Glutamatergic neuron (in vitro differentiated cells): ENCODE measurements around the gene RPEL1. TPM values are rescaled to one million over a fixed set of nuclear protein-coding genes. Genes with fewer than 3 reads are reported as not detected.
"Not testable (repeated sequence)": the region's sequence is repeated elsewhere in the genome, so short reads cannot be mapped to it uniquely, and the experiment has no call there.

Experiments
- DNase-seq: peaks from one replicate; pipeline ENCODE4 v3.0.0; 2022
- H3K27ac Mint-ChIP-seq: one replicate; pipeline ENCODE4 v1.8.0; 2020; ENCODE audit warnings: mild to moderate bottlenecking, mixed read lengths, inconsistent platforms; ENCODE audit not compliant: unreplicated experiment
- H3K27me3 Mint-ChIP-seq: one replicate; pipeline ENCODE4 v1.8.0; 2020; ENCODE audit warnings: mild to moderate bottlenecking, moderate library complexity, mixed read lengths, inconsistent platforms; ENCODE audit not compliant: unreplicated experiment
- H3K36me3 Mint-ChIP-seq: one replicate; pipeline ENCODE4 v1.8.0; 2020; ENCODE audit warnings: mild to moderate bottlenecking, mixed read lengths, inconsistent platforms; ENCODE audit not compliant: unreplicated experiment
- H3K4me1 Mint-ChIP-seq: one replicate; pipeline ENCODE4 v1.8.0; 2020; ENCODE audit warnings: mild to moderate bottlenecking, low read depth, mixed read lengths, inconsistent platforms; ENCODE audit not compliant: unreplicated experiment
- H3K4me3 Mint-ChIP-seq: one replicate; pipeline ENCODE4 v1.8.0; 2020; ENCODE audit warnings: mild to moderate bottlenecking, mixed read lengths, inconsistent platforms; ENCODE audit not compliant: unreplicated experiment
- H3K9me3 Mint-ChIP-seq: one replicate; pipeline ENCODE4 v1.8.0; 2020; ENCODE audit warnings: mild to moderate bottlenecking, moderate library complexity, mixed read lengths, inconsistent platforms; ENCODE audit not compliant: unreplicated experiment
- total RNA-seq: library from RNA; stranded (reverse); fragmentation: NEBNext Ultra II Directional; extraction: Animal tissue kit (Norgen Biotek cat#: 25700); gene quantifications from one replicate; pipeline ENCODE4 v1.2.1, GENCODE V29; 2021; ENCODE audit not compliant: unreplicated experiment
- TF ChIP-seq, protein P1 (sequence below): fragments of 200-600 bp; sonication (generic); IDR thresholded peaks from one replicate; pipeline ENCODE4 v1.5.0; 2021; ENCODE audit not compliant: partially characterized antibody, unreplicated experiment

RPEL1 gene
- total RNA-seq, 1 donor from 2014 or later, result not detected

DNA sequence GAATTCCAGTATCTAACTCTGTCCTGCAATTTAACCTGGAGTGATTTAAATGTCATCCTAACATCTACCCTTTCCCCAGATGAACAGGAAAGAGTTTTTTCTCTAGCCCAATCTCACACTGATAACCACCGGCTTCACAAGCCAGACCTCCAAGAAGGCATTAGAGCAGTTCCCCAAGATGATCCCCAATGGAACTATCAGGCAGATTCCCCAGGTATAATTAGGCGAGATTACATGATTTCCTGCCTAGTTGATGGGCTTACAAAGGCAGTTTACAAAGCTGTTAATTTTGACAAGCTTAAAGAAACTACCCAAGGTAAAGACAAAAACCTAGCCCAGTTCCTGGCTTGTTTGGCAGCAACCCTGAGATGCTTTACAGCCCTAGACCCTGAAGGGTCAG, 38.5 kb upstream of the RPEL1 start:
- no peak for DNase-seq
- Mint-ChIP-seq H3K36me3 (no peaks in the 10 kb centered on the region), H3K4me3 (no peak overlapping the region), H3K27ac (no peak overlapping the region), H3K4me1 (peaks cover 14% of the 10 kb centered on the region), H3K27me3 (peaks cover 1% of the 10 kb centered on the region), H3K9me3 (peaks cover 5% of the 10 kb centered on the region)
- TF ChIP-seq, protein P1, sequence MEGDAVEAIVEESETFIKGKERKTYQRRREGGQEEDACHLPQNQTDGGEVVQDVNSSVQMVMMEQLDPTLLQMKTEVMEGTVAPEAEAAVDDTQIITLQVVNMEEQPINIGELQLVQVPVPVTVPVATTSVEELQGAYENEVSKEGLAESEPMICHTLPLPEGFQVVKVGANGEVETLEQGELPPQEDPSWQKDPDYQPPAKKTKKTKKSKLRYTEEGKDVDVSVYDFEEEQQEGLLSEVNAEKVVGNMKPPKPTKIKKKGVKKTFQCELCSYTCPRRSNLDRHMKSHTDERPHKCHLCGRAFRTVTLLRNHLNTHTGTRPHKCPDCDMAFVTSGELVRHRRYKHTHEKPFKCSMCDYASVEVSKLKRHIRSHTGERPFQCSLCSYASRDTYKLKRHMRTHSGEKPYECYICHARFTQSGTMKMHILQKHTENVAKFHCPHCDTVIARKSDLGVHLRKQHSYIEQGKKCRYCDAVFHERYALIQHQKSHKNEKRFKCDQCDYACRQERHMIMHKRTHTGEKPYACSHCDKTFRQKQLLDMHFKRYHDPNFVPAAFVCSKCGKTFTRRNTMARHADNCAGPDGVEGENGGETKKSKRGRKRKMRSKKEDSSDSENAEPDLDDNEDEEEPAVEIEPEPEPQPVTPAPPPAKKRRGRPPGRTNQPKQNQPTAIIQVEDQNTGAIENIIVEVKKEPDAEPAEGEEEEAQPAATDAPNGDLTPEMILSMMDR, result no peak

DNA sequence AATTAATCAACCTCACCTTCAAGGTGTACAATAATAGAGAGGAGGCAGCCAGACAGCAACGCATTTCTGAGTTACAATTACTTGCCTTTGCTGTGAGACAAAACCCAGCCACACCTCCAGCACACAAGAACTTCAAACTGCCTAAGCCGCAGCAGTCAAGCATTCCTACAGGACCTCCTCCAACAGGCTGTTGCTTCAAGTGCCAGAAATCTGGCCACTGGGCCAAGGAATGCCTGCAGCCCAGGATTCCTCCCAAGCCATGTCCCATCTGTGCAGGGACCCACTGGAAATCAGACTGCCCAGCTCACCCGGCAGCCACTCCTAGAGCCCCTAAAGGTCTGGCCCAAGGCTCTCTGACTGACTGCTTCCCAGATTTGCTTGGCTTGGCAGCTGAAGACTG, 38.0 kb upstream of the RPEL1 start:
- not testable (repeated sequence) for H3K27ac Mint-ChIP-seq, DNase-seq, H3K9me3 Mint-ChIP-seq, H3K4me3 Mint-ChIP-seq, H3K36me3 Mint-ChIP-seq, H3K27me3 Mint-ChIP-seq
- peaks cover 14% of the 10 kb centered on the region for H3K4me1 Mint-ChIP-seq

DNA sequence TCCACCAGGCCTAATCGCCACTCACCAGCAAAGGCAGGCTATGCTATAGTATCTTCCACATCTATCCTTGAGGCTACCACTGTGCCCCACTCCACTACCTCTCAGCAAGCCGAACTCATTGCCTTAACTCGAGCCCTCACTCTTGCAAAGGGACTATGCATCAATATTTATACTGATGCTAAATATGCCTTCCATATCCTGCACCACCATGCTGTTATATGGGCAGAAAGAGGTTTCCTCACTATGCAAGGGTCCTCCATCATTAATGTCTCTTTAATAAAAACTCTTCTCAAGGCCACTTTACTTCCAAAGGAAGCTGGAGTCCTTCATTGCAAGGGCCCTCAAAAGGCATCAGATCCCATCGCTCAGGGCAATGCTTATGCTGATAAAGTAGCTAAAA, 35.4 kb upstream of the RPEL1 start:
- not testable (repeated sequence) for H3K36me3 Mint-ChIP-seq, H3K27me3 Mint-ChIP-seq, H3K9me3 Mint-ChIP-seq, H3K27ac Mint-ChIP-seq, H3K4me1 Mint-ChIP-seq, DNase-seq, H3K4me3 Mint-ChIP-seq

DNA sequence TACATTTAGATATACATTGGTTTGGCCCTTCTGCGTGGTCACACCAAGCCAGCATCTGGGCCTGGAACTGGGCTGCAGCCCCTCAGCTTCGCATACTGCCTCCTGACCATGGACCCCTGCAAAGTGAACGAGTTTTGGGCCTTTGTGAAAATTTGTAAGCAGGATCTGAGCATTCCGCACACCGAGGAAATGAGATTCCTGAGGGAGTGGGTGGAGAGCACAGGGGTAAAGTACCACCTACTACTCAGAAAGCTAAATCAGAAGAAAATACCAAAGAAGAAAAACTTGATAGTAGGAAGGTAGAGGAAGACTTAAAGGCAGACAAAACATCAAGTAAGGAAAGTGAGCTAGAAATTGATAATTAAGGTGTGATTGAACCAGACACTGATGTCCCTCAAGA, 30.1 kb upstream of the RPEL1 start:
- Mint-ChIP-seq H3K4me3 (no peak overlapping the region), H3K27ac (no peak overlapping the region), H3K27me3 (peaks cover 2% of the 10 kb centered on the region), H3K9me3 (no peaks in the 10 kb centered on the region), H3K36me3 (peaks cover 5% of the 10 kb centered on the region), H3K4me1 (peaks cover 2% of the 10 kb centered on the region)
- no peak for DNase-seq
- TF ChIP-seq, protein P1, result no peak

DNA sequence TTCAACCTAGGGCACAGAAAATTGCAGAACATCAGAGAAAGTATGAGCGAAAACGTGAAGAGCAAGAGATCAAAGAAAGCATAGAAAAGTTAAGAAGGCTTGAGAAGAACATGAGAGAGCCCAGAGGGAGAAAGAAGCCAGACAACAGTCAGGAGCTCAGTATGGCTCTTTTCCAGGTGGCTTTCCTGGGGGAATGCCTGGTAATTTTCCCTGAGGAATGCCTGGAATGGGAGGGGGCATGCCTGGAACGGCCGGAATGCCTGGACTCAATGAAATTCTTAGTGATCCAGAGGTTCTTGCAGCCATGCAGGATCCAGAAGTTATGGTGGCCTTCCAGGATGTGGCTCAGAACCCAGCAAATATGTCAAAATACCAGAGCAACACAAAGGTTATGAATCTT, 29.3 kb upstream of the RPEL1 start:
- H3K4me1 Mint-ChIP-seq, H3K9me3 Mint-ChIP-seq, DNase-seq, H3K36me3 Mint-ChIP-seq, H3K27me3 Mint-ChIP-seq, H3K4me3 Mint-ChIP-seq, H3K27ac Mint-ChIP-seq: not testable (repeated sequence)

DNA sequence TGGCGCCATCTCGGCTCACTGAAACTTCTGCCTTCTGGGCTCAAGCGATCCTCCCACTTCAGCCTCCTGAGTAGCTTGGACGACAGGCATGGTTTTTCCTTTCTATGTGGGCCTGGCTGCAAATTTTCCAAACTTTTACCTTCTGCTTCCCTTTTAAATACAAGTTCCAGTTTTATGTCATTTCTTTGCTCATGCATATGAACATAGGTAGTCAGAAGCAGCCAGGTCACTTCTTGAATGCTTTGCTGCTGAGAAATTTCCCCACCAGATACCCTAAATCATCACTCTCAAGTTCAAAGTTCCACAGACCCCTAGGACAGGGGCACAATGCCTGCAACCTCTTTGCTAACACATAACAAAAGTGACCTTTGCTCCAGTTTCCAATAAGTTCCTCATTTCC, 21.6 kb upstream of the RPEL1 start:
- H3K27me3 Mint-ChIP-seq, result peaks cover 6% of the 10 kb centered on the region
- no peak overlapping the region for H3K4me3 Mint-ChIP-seq
- H3K9me3 Mint-ChIP-seq, result peaks cover 11% of the 10 kb centered on the region
- peaks cover 17% of the 10 kb centered on the region for H3K36me3 Mint-ChIP-seq
- TF ChIP-seq, protein P1, result no peak
- no peak overlapping the region for H3K27ac Mint-ChIP-seq
- H3K4me1 Mint-ChIP-seq, result no peaks in the 10 kb centered on the region
- no peak for DNase-seq

DNA sequence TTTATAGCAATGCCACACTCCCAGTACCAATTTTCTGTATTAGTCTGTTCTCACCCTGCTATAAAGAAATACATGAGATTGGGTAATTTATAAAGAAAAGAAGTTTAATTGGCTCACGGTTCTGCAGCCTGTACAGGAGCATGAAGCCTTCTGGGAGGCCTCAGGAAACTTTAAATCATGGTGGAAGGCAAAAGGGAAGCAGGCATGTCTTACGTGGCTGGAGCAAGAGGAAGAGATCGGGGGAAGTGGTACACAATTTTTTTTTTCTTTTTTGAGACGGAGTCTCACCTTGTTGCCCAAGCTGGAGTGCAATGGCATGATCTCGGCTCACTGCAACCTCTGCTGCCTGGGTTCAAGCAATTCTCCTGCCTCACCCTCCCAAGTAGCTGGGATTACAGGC, 21.0 kb upstream of the RPEL1 start:
- H3K36me3 Mint-ChIP-seq, result peaks cover 17% of the 10 kb centered on the region
- not testable (repeated sequence) for H3K4me3 Mint-ChIP-seq, H3K27me3 Mint-ChIP-seq, H3K4me1 Mint-ChIP-seq, DNase-seq, H3K27ac Mint-ChIP-seq
- peaks cover 11% of the 10 kb centered on the region for H3K9me3 Mint-ChIP-seq
